GM12872 (cell line): ENCODE results near the gene ELAVL4.
A peak's percentile ranks its signal among the peaks of the same experiment; 100 is the strongest.

Experiments used
- CTCF ChIP-seq: IDR thresholded peaks from 3 replicates; pipeline ENCODE4 v1.5.1; 2011; ENCODE audit warnings: low read depth, mild to moderate bottlenecking, low read length, moderate library complexity; ENCODE audit not compliant: insufficient read depth

The ELAVL4 gene

GRCh38 chr1:50108497-50109059, at the start of gene ELAVL4:
ELAVL4 (plus strand) TSS chr1:50108920; CDS start chr1:50109190, 270 bp downstream.
- TF ChIP-seq CTCF = no peak

GRCh38 chr1:50060279-50060678, 48.4 kb upstream of the ELAVL4 start:
- no peak for TF ChIP-seq CTCF

GRCh38 chr1:50066806-50067205, 41.9 kb upstream of the ELAVL4 start:
- TF ChIP-seq CTCF = no peak

GRCh38 chr1:50074931-50075330, 33.8 kb upstream of the ELAVL4 start:
- no peak for TF ChIP-seq CTCF

- no peak for TF ChIP-seq CTCF
Measured at GRCh38 chr1:50077273-50077672, 31.4 kb upstream of the ELAVL4 start.

- peak; percentile 30; the same call in 1 of the 3 replicates for TF ChIP-seq CTCF
Measured at GRCh38 chr1:50080904-50081586, 27.7 kb upstream of the ELAVL4 start.

- no peak for TF ChIP-seq CTCF
Measured at GRCh38 chr1:50084389-50084788, 24.3 kb upstream of the ELAVL4 start.
